Measurements from ENCODE around the gene RYR3.

Gene RYR3

DNA sequence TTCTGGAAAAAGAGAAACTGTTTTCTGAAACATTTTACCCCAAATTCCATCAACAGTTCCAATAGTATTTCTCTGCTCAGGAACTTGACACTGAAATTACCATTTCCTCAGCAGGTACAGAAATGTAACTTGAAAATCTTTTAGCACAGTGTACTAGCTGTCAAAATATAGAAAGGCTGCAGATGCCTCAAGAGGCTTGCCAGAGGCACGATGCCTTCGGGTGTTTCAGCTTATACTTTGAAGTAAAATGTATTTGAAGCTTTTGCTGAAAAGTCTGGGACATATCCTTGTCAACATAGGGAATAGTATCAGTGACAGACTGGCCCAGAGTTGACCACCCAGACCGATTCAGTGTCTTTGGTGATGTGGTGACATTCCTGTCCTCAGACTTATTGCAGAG is 503.1 kb downstream of the RYR3 start:
- TF ChIP-seq, protein P1, sequence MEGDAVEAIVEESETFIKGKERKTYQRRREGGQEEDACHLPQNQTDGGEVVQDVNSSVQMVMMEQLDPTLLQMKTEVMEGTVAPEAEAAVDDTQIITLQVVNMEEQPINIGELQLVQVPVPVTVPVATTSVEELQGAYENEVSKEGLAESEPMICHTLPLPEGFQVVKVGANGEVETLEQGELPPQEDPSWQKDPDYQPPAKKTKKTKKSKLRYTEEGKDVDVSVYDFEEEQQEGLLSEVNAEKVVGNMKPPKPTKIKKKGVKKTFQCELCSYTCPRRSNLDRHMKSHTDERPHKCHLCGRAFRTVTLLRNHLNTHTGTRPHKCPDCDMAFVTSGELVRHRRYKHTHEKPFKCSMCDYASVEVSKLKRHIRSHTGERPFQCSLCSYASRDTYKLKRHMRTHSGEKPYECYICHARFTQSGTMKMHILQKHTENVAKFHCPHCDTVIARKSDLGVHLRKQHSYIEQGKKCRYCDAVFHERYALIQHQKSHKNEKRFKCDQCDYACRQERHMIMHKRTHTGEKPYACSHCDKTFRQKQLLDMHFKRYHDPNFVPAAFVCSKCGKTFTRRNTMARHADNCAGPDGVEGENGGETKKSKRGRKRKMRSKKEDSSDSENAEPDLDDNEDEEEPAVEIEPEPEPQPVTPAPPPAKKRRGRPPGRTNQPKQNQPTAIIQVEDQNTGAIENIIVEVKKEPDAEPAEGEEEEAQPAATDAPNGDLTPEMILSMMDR (IDR thresholded peaks at IDR 0.05): no peak

DNA sequence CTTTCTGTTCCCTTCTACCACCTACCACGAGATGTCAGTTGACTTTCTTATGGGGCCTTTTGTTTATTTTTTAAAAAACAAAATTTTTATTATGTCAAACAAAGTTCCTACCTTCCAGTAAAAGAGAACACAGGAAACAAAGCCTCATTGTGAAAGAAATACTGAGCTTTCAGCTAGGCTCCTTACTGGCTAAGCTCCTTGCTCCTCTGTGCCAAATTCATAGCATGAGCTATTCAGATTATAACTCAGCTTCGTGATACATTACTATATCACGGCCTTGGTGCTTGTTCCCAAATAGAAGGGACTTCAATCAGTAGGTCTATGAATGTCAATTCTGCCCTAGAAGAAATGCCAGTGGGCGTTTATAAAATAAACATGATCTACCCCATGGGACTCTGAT is 511.7 kb downstream of the RYR3 start:
- TF ChIP-seq, protein P1 (IDR thresholded peaks at IDR 0.05): no peak

DNA sequence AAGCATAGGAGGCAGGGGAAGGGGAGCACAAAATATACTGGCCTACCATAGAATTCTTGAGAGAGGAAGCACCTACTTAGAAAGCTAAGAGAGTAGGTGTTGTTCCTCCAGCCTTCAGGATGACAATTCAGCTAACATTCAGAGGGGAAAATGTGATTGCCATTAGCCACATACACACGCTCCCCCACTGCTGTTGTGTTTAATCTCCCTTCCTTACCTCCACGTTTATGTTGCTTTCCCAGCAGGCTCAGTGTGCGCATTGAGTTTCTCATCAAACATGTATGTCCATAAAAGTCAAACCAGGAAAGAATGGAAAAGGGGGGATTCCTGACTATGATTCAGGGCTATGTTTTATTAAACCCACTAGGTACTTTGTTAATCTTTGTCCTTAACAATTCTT is 512.4 kb downstream of the RYR3 start:
- TF ChIP-seq, protein P1 (IDR thresholded peaks at IDR 0.05): no peak

GRCh38 chr15:33825453-33825852 is 514.7 kb downstream of the RYR3 start:
- TF ChIP-seq, protein P1 (IDR thresholded peaks at IDR 0.05): no peak

DNA sequence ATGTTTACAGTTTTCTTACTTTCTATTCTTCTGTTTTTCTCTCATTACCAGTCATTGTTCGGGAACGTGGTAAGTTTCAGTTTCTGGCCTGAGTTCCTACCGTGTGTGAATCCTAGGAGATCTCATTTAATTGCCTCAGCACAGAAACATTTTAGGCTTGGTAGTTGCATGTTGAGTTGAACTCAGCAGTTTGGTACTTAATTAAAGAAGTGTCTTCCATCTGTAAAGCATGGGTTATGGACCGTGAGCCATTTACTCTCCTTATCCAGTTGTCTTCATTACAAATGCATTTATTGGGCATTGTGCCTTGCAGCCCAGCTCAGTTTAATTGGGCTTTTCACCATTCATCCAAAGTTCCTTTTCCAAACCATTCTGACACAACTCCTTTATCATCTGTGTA is 515.4 kb downstream of the RYR3 start:
- TF ChIP-seq, protein P1 (IDR thresholded peaks at IDR 0.05): no peak

DNA sequence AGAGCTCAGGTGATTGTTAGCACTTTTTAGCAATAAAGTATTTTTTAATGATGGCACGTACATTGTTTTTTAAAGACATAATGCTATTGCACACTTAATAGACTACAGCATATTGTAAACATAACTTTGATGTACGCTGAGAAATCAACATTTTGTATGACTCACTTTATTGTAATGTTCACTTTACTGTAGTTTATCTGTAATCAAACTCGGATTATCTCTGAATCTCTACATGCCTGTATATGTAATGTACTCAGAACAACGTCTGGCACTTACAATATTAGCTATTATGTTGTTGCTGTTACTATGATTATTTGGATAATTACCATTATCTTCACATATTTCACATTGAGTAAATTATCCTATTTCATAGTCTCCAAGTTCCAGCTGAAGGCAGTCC is 519.6 kb downstream of the RYR3 start:
- TF ChIP-seq, protein P1 (IDR thresholded peaks at IDR 0.05): no peak

- TF ChIP-seq, protein P1 (IDR thresholded peaks at IDR 0.05): no peak
Measured at GRCh38 chr15:33831646-33832045, 520.9 kb downstream of the RYR3 start.

Measured in LNCAP (cell line).